Mucosa of rectum (tissue), 2 donors: Measurements from ENCODE around the gene KIAA0232.

ENCODE experiments used
- H3K27ac ChIP-seq, 2 donors: one replicate each; pipeline ENCODE4 v1.7.0; 2013; ENCODE audit warnings: inconsistent platforms in 2 of 2, low read depth in 2 of 2, low read length in 2 of 2
- H3K27me3 ChIP-seq, 2 donors: one replicate each; pipeline ENCODE4 v1.7.0; 2013; ENCODE audit warnings: low read length in 2 of 2; ENCODE audit not compliant: control insufficient read depth in 2 of 2, insufficient read depth in 2 of 2
- H3K36me3 ChIP-seq, 2 donors: one replicate each; pipeline ENCODE4 v1.7.0; 2013; ENCODE audit warnings: low read length in 2 of 2; ENCODE audit not compliant: control insufficient read depth in 2 of 2, insufficient read depth in 2 of 2
- H3K4me1 ChIP-seq, 2 donors: one replicate each; pipeline ENCODE4 v1.7.0; 2013; ENCODE audit warnings: low read length in 2 of 2, mild to moderate bottlenecking in 1 of 2; ENCODE audit not compliant: control insufficient read depth in 2 of 2, insufficient read depth in 2 of 2
- H3K4me3 ChIP-seq, 2 donors: one replicate each; pipeline ENCODE4 v1.7.0; 2013; ENCODE audit warnings: low read length in 2 of 2
- H3K9ac ChIP-seq, 2 donors: one replicate each; pipeline ENCODE4 v1.7.0; 2013; ENCODE audit warnings: low read length in 2 of 2, low read depth in 1 of 2, mild to moderate bottlenecking in 1 of 2
- H3K9me3 ChIP-seq, 2 donors: one replicate each; pipeline ENCODE4 v1.7.0; 2013; ENCODE audit warnings: low read length in 2 of 2; ENCODE audit not compliant: control insufficient read depth in 2 of 2
- donor health status: healthy.
- donor health status: Normal muscosa, but diverticular disease.

KIAA0232 gene

GRCh38 chr4:6845574-6845973, 63.0 kb downstream of the KIAA0232 start:
- Histone ChIP-seq H3K27ac (no peak overlapping the region), H3K9ac (no peak overlapping the region), H3K4me1 (no peaks in the 10 kb centered on the region), H3K36me3 (peaks cover 13 to 25% of the 10 kb centered on the region in 2 donors), H3K9me3 (no peaks in the 10 kb centered on the region), H3K4me3 (no peak overlapping the region), H3K27me3 (no peaks in the 10 kb centered on the region)

DNA sequence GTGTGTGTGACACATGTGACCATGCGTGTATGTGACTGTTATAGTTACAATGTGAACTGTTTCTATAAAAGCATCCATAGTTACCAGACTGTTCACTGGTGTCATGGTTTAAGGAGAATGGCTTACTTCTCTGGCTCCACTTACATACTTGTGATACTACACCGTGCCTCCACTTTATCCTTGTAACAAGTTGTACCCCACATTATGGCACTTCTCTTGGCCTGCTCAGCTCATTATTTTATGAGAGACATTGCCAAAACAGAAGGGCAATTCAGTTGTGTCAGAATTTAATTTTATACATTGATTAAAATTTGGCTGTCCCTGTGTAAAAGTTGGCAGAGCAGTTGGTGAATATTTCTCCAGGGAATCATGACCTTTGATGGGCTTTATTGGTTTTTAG, 64.7 kb downstream of the KIAA0232 start:
- Histone ChIP-seq H3K9ac (no peak overlapping the region), H3K9me3 (no peaks in the 10 kb centered on the region), H3K36me3 (peaks cover 13 to 22% of the 10 kb centered on the region in 2 donors), H3K27ac (no peak overlapping the region), H3K4me3 (no peak overlapping the region), H3K4me1 (no peaks in the 10 kb centered on the region), H3K27me3 (no peaks in the 10 kb centered on the region)

DNA sequence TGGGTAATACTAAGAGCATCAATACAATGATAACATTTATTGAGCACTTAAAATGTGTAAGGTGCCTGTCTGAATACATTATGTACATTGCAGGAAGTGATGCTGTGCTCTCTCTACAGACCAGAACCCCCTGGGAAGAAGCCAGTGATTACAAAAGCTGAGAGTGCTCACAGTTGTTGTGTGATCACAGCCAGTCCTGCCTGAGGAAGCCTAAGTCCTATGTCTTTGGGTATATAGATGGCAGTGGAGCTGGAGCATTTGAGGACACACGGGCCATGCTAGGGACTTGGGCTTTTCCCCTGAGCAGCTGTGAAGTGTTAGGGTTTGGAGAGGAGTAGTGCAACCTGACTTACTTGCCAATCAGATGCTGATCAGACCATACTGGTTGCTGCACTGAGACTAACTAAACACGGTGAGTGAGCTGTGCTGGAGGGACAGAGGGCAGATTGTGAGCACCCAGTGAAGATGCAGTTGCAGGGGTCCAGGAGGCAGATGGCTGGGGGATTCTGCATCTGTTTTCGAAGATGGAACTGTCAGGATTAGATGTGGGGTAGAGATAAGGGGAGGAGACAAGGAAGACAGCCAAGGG, 66.3 kb downstream of the KIAA0232 start:
- H3K36me3 ChIP-seq: peaks cover 17 to 27% of the 10 kb centered on the region in 2 donors
- no peaks in the 10 kb centered on the region for H3K9me3 ChIP-seq
- no peaks in the 10 kb centered on the region for H3K4me1 ChIP-seq
- no peak overlapping the region for H3K9ac ChIP-seq
- no peak overlapping the region for H3K27ac ChIP-seq
- no peaks in the 10 kb centered on the region for H3K27me3 ChIP-seq
- H3K4me3 ChIP-seq: no peak overlapping the region

GRCh38 chr4:6849691-6850090, 67.2 kb downstream of the KIAA0232 start:
- H3K36me3 ChIP-seq: peaks cover 16 to 24% of the 10 kb centered on the region in 2 donors

GRCh38 chr4:6851431-6851830, 68.9 kb downstream of the KIAA0232 start:
- Histone ChIP-seq H3K9ac (no peak overlapping the region), H3K36me3 (peaks cover 11 to 21% of the 10 kb centered on the region in 2 donors), H3K27ac (no peak overlapping the region), H3K9me3 (no peaks in the 10 kb centered on the region), H3K27me3 (no peaks in the 10 kb centered on the region), H3K4me1 (no peaks in the 10 kb centered on the region), H3K4me3 (no peak overlapping the region)

More at GRCh38 chr4:6849691-6850090, 67.2 kb downstream of the KIAA0232 start:
- H3K9ac ChIP-seq: no peak overlapping the region
- no peak overlapping the region for H3K4me3 ChIP-seq
- no peak overlapping the region for H3K27ac ChIP-seq
- no peaks in the 10 kb centered on the region for H3K4me1 ChIP-seq
- H3K9me3 ChIP-seq: no peaks in the 10 kb centered on the region
- no peaks in the 10 kb centered on the region for H3K27me3 ChIP-seq

DNA sequence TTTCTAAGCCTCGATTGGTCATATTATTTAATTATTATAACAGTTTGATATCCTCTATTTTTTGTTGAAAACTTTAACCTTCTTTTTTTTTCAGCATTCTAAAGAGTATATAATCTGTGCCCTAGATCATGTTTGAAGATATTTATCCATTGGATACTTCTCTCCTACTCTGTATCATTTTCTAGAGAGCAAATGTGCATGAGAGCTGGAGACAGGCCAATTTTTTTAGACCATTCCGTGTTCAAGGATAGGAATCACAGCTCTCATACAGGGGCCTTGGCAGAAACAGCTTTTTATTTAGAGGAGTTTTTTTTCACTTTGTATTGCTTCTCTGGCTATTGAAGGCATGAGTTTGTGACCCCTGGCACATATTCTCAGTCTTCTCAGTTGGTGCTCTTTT, 69.4 kb downstream of the KIAA0232 start:
- Histone ChIP-seq H3K36me3 (peaks cover 12 to 20% of the 10 kb centered on the region in 2 donors), H3K4me3 (no peak overlapping the region), H3K9ac (no peak overlapping the region), H3K4me1 (no peaks in the 10 kb centered on the region), H3K27me3 (no peaks in the 10 kb centered on the region), H3K27ac (no peak overlapping the region), H3K9me3 (no peaks in the 10 kb centered on the region)

DNA sequence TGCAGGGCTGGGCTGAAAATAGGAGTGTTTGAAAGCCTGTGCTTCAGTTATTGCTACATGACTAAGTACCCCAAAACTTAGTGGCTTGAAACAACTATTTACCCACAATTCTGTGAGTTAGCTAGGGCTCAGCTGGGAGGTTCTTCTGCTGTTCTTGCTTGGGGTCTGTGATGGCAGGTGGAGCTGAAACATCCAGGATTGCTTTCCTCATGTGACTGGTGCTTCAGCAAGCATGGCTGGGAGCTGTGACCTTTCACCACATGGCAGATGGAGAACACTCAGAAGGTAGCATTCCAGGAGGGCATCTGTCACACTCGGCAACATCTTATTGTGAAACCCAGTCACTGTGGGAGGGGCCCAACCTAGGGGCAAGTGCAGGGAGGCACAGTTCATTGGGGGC, 70.1 kb downstream of the KIAA0232 start:
- Histone ChIP-seq H3K4me3 (no peak overlapping the region), H3K27ac (no peak overlapping the region), H3K4me1 (no peaks in the 10 kb centered on the region), H3K9ac (no peak overlapping the region), H3K36me3 (peaks cover 18 to 26% of the 10 kb centered on the region in 2 donors), H3K27me3 (no peaks in the 10 kb centered on the region), H3K9me3 (no peaks in the 10 kb centered on the region)

- H3K9ac ChIP-seq: no peak overlapping the region
- H3K9me3 ChIP-seq: no peaks in the 10 kb centered on the region
- no peaks in the 10 kb centered on the region for H3K27me3 ChIP-seq
- H3K27ac ChIP-seq: no peak overlapping the region
- no peak overlapping the region for H3K4me3 ChIP-seq
- H3K4me1 ChIP-seq: no peaks in the 10 kb centered on the region
- peaks cover 15 to 26% of the 10 kb centered on the region in 2 donors for H3K36me3 ChIP-seq
Measured at GRCh38 chr4:6854098-6854744, 71.7 kb downstream of the KIAA0232 start.

- H3K9me3 ChIP-seq: no peaks in the 10 kb centered on the region
- no peaks in the 10 kb centered on the region for H3K27me3 ChIP-seq
- no peak overlapping the region for H3K27ac ChIP-seq
- H3K9ac ChIP-seq: no peak overlapping the region
- H3K4me3 ChIP-seq: no peak overlapping the region
- H3K36me3 ChIP-seq: peaks cover 17 to 36% of the 10 kb centered on the region in 2 donors
- no peaks in the 10 kb centered on the region for H3K4me1 ChIP-seq
Measured at GRCh38 chr4:6855692-6856297, 73.3 kb downstream of the KIAA0232 start.

DNA sequence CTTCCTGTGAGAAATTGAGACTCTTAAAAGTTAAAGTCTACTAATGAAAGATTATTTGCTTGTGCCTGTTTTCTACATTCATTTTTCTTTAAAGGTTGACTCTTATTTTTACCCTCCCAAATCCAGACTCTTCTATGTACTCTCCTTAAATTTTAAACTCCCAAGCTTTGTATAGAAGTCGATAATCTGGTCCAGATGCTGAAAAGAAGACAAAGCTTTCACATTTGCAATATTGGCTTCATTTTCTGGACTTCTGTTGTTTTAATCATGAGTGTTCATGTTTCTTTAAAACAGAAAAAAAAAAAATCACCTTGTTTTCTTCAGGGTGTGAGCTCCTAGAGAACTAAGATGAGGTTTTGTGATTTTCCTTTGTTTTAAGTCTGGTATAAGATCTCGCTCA, 73.9 kb downstream of the KIAA0232 start:
- Histone ChIP-seq H3K4me3 (no peak overlapping the region), H3K27ac (no peak overlapping the region), H3K4me1 (no peaks in the 10 kb centered on the region), H3K36me3 (peaks cover 23 to 42% of the 10 kb centered on the region in 2 donors), H3K9me3 (no peaks in the 10 kb centered on the region), H3K9ac (no peak overlapping the region), H3K27me3 (no peaks in the 10 kb centered on the region)
